MCF 10A (cell line): ENCODE data around the gene ID2. TPM values are rescaled to one million over a fixed set of nuclear protein-coding genes. Genes with fewer than 3 reads are reported as not detected.
"Not testable (repeated sequence)": the region's sequence is repeated elsewhere in the genome, so short reads cannot be mapped to it uniquely, and the experiment has no call there.

Experiments
- BruUV-seq: library from RNA; stranded (reverse); fragments of 400-500 nt; replicated peaks from 2 replicates; lab custom pipeline; 2021; lab: Mats Ljungman, UMichigan
- CTCF ChIA-PET: fragments of 300-600 bp; sonication (Branson Sonifier 250); formaldehyde crosslinking; extraction: SDS; loops from one replicate; lab custom pipeline; 2021; ENCODE audit warnings: antibody characterized with exemption, inconsistent platforms; lab: Yijun Ruan, JAX
- POLR2A ChIA-PET: fragments of 300-600, 350-650 bp; sonication (Branson Sonifier 250); formaldehyde crosslinking; extraction: SDS; loops from one replicate; lab custom pipeline; 2020; ENCODE audit warnings: antibody characterized with exemption, inconsistent platforms; lab: Yijun Ruan, JAX
- DNase-seq: peaks from one replicate; pipeline ENCODE4 v3.0.0-alpha.2; 2018; ENCODE audit not compliant: unreplicated experiment
- H3K27ac Mint-ChIP-seq: one replicate; pipeline ENCODE4 v1.8.0; 2022; ENCODE audit warnings: mild to moderate bottlenecking, low read depth, mixed read lengths; ENCODE audit not compliant: unreplicated experiment
- H3K27me3 Mint-ChIP-seq: one replicate; pipeline ENCODE4 v1.8.0; 2022; ENCODE audit warnings: mixed read lengths; ENCODE audit not compliant: insufficient read depth, unreplicated experiment
- H3K36me3 Mint-ChIP-seq: one replicate; pipeline ENCODE4 v1.8.0; 2022; ENCODE audit warnings: mild to moderate bottlenecking, moderate library complexity, mixed read lengths; ENCODE audit not compliant: insufficient read depth, unreplicated experiment
- H3K4me1 Mint-ChIP-seq: one replicate; pipeline ENCODE4 v1.8.0; 2022; ENCODE audit warnings: mixed read lengths; ENCODE audit not compliant: insufficient read depth, unreplicated experiment
- H3K4me3 Mint-ChIP-seq: one replicate; pipeline ENCODE4 v1.8.0; 2022; ENCODE audit warnings: mild to moderate bottlenecking, moderate library complexity, mixed read lengths; ENCODE audit not compliant: unreplicated experiment
- H3K9me3 Mint-ChIP-seq: one replicate; pipeline ENCODE4 v1.8.0; 2022; ENCODE audit warnings: mixed read lengths; ENCODE audit not compliant: unreplicated experiment
- intact Hi-C: fragments of 100-400 bp; cut with micrococcal nuclease; formaldehyde crosslinking; loops from 2 replicates; pipeline ENCODE4 v1.14.1; 2022
- total RNA-seq: library from RNA; stranded (reverse); gene quantifications from 2 replicates; pipeline ENCODE4 v1.2.3, GENCODE V29; 2022
- TF ChIP-seq, protein P1 (sequence below): fragments of 200-600 bp; IDR thresholded peaks from one replicate; pipeline ENCODE4 v1.8.0; 2022; ENCODE audit warnings: antibody characterized with exemption, mild to moderate bottlenecking; ENCODE audit not compliant: unreplicated experiment

The ID2 gene
- total RNA-seq, 1 experiment from 2014 or later: 2.0 TPM

- Mint-ChIP-seq H3K4me3 (no peak overlapping the region), H3K27me3 (no peaks in the 10 kb centered on the region), H3K9me3 (no peaks in the 10 kb centered on the region), H3K27ac (no peak overlapping the region), H3K36me3 (peaks cover 22% of the 10 kb centered on the region), H3K4me1 (no peaks in the 10 kb centered on the region)
- no peak for DNase-seq
- ChIA-PET POLR2A (interaction anchor here (0.7 kb wide), 1 partner anchor 10 kb away, joined by 4 read pairs; no protein-coding TSS in a partner anchor), CTCF (no interaction called here)
- TF ChIP-seq, protein P1, sequence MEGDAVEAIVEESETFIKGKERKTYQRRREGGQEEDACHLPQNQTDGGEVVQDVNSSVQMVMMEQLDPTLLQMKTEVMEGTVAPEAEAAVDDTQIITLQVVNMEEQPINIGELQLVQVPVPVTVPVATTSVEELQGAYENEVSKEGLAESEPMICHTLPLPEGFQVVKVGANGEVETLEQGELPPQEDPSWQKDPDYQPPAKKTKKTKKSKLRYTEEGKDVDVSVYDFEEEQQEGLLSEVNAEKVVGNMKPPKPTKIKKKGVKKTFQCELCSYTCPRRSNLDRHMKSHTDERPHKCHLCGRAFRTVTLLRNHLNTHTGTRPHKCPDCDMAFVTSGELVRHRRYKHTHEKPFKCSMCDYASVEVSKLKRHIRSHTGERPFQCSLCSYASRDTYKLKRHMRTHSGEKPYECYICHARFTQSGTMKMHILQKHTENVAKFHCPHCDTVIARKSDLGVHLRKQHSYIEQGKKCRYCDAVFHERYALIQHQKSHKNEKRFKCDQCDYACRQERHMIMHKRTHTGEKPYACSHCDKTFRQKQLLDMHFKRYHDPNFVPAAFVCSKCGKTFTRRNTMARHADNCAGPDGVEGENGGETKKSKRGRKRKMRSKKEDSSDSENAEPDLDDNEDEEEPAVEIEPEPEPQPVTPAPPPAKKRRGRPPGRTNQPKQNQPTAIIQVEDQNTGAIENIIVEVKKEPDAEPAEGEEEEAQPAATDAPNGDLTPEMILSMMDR: no peak
- BruUV-seq: no TSS peak
- intact Hi-C loops: no loop called here
Observed at GRCh38 chr2:8725838-8726237, 44.0 kb downstream of the ID2 start.

- Mint-ChIP-seq H3K4me3 (no peak overlapping the region), H3K4me1 (no peaks in the 10 kb centered on the region), H3K36me3 (peaks cover 46% of the 10 kb centered on the region), H3K9me3 (no peaks in the 10 kb centered on the region), H3K27me3 (no peaks in the 10 kb centered on the region), H3K27ac (no peak overlapping the region)
- intact Hi-C loops: no loop called here
- no TSS peak for BruUV-seq
- DNase-seq: no peak
- ChIA-PET CTCF (no interaction called here), POLR2A (no interaction called here)
- TF ChIP-seq, protein P1: no peak
Observed at GRCh38 chr2:8728305-8729015, 46.6 kb downstream of the ID2 start.

DNA sequence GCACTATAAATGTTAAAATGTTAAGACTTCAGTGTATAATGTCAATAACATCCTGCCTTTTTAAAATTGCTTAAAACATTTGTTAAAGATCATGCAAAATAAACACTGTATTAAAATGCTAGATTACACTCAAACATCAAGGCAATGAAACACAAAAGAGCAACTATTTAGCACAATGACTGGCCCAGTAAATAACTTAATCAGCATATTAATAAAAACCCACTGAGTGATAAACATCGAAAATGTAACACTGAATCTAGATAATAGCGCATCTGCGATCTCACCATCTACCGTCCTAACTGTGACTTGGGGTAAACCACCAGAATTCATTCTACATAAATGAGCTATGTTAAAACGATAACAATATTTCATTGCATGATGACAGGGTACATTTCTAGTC is 47.2 kb downstream of the ID2 start:
- intact Hi-C loops, H3K4me3 Mint-ChIP-seq, H3K4me1 Mint-ChIP-seq, H3K27me3 Mint-ChIP-seq, H3K9me3 Mint-ChIP-seq, POLR2A ChIA-PET, DNase-seq, CTCF ChIA-PET, H3K27ac Mint-ChIP-seq: not testable (repeated sequence)
- BruUV-seq: TSS peak; percentile 31
- peaks cover 53% of the 10 kb centered on the region for H3K36me3 Mint-ChIP-seq

DNA sequence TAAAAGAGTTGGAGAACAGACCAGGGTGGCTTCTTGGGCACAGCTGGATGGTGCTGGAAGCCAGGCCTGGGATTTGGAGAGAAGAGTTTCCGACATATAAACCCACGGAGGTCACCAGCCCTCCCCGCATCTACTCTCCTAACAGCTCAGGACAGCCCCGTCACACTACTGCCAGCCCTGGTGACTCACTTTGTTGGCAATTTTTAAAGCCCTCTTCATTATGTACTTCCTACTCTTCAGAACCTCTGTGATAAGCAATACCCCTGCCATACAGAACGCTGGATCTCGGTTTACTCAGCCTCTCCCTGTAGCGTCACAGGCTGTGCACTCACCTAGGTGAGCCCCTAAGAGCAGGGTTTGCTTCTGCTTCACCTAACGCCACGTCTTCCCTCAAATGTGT is 48.1 kb downstream of the ID2 start:
- BruUV-seq: no TSS peak
- no peaks in the 10 kb centered on the region for H3K4me1 Mint-ChIP-seq
- DNase-seq: no peak
- H3K27me3 Mint-ChIP-seq: no peaks in the 10 kb centered on the region
- POLR2A ChIA-PET: interaction anchor here (0.7 kb wide), 1 partner anchor 611 kb away, joined by 3 read pairs; no protein-coding TSS in a partner anchor
- TF ChIP-seq, protein P1: no peak
- intact Hi-C loops: no loop called here
- no peak overlapping the region for H3K4me3 Mint-ChIP-seq
- no peaks in the 10 kb centered on the region for H3K9me3 Mint-ChIP-seq
- peaks cover 59% of the 10 kb centered on the region for H3K36me3 Mint-ChIP-seq
- no peak overlapping the region for H3K27ac Mint-ChIP-seq
- CTCF ChIA-PET: interaction anchor here (0.6 to 1.7 kb wide), 2 partner anchors 1192 to 1632 kb away, joined by 3 read pairs; no protein-coding TSS in a partner anchor
